Activated CD8-positive, alpha-beta memory T cell treated with anti-CD3 and anti-CD28 coated beads, Interleukin-2, amount 50 U/mL, for 24 hours (primary cell): ENCODE results near the gene ST3GAL4.

Source experiments
- DNase-seq: peaks from one replicate; pipeline ENCODE4 v3.0.0-alpha.2; 2020; ENCODE audit errors: extremely low read depth

The ST3GAL4 gene

GRCh38 chr11:126407682-126408288 is 52.3 kb downstream of the ST3GAL4 start:
- DNase-seq, result no peak

DNA sequence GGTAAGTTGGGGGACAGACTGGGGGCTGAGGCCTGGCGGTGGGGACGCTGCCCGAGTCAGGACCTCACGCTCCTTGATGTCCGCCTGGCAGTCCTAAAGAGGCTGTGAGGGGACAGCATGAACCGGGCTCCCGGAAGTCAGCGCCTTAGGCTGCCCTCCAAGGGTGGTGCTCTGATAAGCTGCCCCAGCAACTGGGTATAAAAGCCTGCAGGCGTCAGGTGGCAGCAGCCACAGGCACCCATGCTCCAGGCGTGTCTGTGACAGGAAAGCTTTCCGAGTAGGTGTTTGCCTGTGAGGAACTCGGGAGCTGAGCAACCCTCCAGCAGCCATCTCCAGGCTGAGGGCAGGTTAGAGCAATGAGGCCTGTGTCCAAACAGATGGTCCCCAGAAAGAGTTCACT is 53.0 kb downstream of the ST3GAL4 start:
- DNase-seq, result no peak

DNA sequence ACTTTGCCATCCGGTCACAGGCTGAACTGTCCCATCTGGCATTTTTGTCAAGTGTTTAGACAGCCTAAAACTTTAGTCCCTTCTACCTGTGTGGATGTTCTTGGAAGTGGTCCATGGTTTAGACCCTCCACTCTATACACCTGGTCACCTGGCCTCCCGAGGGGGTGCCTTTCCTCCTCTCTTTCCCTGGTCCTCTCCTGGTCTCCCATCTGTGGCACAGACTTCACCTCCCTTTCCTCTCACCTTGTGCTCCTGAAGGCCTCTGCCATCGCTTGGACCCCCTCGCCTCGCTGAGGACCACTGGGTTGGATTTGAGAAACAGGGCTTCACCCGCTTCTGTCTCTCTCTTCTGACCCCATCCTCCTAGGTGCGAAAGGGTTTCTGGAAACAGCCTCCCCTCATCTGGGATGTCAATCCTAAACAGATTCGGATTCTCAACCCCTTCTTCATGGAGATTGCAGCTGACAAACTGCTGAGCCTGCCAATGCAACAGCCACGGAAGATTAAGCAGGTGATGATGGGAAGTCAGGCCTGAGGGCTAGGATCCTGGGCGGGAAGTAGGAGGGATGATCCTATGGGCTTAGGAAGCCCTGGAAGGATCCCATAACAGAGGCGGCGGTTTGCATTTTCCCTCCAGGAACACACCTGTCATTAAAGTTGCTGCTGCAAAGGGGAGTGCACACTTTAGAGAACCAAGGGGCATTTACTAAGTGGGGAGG is 53.6 kb downstream of the ST3GAL4 start:
- DNase-seq, result no peak

- no peak for DNase-seq
These were observed 54.1 kb downstream of the ST3GAL4 start for GRCh38 chr11:126409620-126409985.

DNA sequence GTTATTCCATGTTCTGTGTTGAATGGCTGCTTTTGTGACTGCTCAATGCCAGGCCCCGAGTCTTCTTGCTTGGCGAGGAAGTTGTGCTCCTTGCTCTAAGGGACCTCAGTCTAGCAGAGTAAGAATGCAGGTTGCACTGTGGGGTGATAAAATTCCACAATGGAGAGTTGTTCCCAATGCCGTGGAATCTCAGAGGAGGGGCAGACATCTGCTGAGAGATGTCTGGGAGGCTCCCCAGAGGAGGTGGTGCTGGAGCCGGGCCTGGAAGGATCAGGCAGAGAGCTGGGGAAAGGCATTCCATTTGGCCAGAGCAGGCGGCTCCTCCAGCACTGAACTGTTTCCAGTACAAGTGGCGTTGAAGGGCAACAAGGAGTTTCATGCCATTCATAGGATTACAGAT is 55.2 kb downstream of the ST3GAL4 start:
- no peak for DNase-seq

- no peak for DNase-seq
These were observed 56.5 kb downstream of the ST3GAL4 start for GRCh38 chr11:126411971-126412381.

GRCh38 chr11:126413426-126413825 is 57.9 kb downstream of the ST3GAL4 start:
- no peak for DNase-seq

GRCh38 chr11:126413843-126414405 is 58.4 kb downstream of the ST3GAL4 start:
- DNase-seq, result no peak

DNA sequence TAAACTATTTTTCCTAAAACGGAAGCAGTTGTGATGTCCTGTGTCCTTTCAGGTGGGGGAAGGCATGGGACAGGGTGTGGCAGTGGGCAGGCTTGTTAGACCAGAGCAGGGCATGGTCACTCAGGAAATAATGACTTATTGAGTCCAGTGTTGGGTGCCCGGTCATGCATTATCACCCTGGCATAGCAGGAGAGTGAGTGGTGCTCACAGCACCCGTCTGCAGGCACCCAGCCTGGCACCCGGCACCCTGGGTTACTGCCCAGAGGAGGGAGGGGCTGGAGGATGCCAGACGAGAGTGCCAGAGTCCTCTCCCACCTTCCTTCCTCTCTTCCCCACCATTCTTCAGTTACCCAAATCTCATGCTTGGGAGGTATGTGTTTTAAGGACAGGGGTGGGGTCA is 59.1 kb downstream of the ST3GAL4 start:
- no peak for DNase-seq

DNA sequence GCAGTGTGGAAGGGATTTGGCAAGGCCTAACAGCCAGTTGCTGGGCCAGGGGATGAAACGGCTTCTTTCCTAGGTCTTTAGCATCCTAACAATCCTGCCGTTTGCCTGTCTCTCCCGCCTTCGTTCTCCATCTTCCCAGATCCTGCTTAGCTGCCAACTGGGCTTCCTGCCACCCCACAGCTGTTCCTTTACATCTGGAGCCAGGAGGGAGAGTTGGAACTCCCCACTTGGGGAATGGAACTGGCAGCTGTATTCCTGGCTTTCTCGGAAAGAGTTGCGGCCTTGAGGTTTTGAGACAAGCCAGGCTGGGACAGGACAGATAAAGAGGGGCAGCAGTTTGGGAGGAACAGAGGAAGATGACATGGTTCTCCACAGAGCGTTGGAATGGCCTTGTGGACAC is 59.6 kb downstream of the ST3GAL4 start:
- no peak for DNase-seq

- no peak for DNase-seq
These were observed 60.4 kb downstream of the ST3GAL4 start for GRCh38 chr11:126415669-126416420.

GRCh38 chr11:126416542-126417090 is 61.1 kb downstream of the ST3GAL4 start:
- DNase-seq, result peak; percentile 52

DNA sequence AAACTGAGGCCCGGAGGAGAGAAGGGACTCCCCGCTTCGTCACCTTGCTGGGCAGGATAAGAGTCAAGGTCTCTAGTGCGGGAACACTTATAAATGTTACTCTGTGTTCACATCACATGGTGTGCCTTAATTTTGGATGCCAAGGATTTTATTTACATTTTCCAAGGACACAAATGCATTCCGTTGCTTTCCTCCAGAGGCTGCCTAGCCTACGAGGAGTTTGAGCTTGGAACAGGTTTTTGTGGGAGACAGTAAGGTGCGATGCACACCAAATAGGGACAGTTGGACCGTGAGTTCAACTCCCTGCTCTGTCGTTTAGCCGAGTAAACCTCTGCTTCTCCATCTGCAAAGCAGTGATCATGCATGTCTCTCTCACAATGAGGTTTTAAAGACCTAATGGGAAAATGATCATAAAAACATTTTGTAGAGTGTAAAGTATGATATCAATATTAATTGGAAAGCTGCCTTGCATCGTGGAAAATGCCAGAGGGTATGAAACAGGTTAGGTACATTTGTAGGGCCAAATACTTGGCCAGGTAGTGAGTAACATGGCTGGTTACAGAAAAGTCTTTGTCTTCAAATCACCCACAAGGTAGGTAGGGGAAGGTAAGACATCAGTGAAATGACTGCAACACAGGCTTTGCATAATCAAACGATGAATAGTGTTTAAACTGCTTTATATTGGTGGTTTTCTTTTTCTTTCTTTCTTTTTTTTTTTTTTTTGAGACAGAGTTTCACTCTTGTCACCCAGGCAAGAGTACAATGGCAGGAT is 61.8 kb downstream of the ST3GAL4 start:
- DNase-seq, result no peak

GRCh38 chr11:126418887-126419286 is 63.4 kb downstream of the ST3GAL4 start:
- DNase-seq, result no peak

GRCh38 chr11:126419801-126420697 is 64.6 kb downstream of the ST3GAL4 start:
- no peak for DNase-seq

GRCh38 chr11:126420698-126421256 is 65.3 kb downstream of the ST3GAL4 start:
- no peak for DNase-seq

DNA sequence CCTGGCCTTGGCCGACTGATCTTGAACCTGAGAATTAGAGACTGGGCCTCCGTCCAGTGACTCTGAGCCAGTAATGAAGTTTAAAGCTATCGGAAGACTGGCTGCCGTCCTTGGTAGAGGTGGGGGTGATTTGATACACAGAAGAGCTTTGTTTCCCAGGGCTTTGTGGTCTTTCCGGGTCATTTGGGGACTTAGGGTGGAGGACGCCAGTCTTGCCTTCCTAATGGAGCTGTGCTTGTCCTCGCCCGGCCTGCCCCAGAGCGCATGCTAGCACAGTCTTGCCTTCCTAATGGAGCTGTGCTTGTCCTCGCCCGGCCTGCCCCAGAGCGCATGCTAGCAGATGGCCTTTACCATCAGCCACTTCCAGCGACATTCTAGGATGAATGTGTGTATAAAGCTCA is 65.8 kb downstream of the ST3GAL4 start:
- DNase-seq, result no peak

DNA sequence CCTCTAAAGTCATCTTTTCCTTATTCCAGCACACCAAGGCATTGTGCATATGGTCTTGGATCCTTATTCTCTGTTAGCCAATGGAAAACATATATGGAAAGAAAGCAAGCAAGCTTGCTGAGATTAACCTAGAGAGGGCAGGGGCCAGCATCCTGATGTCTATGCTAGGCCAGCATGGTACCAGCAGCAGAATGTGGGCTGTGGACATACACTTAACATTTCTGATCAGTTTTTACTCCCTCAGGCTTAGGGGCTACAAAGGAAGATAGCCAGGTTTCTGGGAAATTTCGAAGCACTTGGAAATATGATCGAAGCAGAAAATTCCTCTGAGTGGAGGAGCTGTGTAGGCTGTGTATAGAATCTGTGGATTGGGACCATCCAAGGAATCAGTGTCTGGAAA is 67.0 kb downstream of the ST3GAL4 start:
- DNase-seq, result no peak

DNA sequence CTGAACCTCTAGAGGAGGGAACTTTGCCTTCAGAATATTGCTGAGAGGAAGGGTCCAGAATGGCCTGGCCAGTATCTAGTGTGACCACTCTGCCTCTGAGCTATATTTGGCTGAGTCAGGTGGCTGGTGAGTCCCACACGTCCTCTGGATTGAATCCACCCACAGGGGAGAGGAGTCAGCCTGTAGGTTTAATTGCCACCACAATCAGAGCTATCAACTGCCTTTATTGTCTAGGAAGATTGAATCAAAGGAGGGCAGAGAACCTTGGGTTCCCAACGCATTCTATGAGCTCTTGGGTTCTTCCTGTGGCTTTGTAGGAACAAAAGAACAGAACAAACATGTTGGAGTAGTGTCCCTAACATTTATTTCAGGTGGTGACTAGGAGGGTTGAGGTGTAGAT is 67.7 kb downstream of the ST3GAL4 start:
- DNase-seq, result no peak

DNA sequence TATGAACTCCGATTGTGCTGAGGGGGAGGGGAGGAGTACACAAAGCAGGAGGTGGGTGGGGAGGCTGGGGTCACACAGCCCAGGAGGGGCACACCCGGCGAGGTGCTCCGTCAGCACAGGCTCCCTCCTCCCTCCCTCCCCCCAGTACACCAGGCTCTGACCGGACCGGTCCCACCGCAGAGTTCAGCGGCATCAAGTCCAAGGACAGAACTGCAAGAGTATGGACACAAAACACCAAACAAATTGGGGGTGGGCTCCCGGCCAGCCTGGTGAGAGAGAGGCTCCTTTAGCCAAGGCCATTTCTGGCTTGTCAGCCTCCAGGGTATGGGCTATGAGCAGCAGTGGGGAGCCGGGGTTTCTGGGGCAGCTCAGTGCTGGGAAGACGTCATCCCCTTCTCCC is 68.3 kb downstream of the ST3GAL4 start:
- no peak for DNase-seq
